Hepatocyte (in vitro differentiated cells): Measurements from ENCODE around the gene SLC39A10.

Experiments used
- CTCF ChIP-seq: fragments of 200-600 bp; sonication (generic); IDR thresholded peaks from 2 replicates; pipeline ENCODE4 v1.5.1; 2016; ENCODE audit warnings: antibody characterized with exemption, mild to moderate bottlenecking; ENCODE audit not compliant: poor library complexity
- EZH2 ChIP-seq: fragments of 200-600 bp; sonication (generic); IDR thresholded peaks from 2 replicates; pipeline ENCODE4 v1.6.1; 2016; ENCODE audit warnings: antibody characterized with exemption, mild to moderate bottlenecking, borderline replicate concordance
- EZH2phosphoT487 ChIP-seq: fragments of 200-600 bp; sonication (generic); IDR thresholded peaks from one replicate; pipeline ENCODE4 v1.6.1; 2018; ENCODE audit warnings: antibody characterized with exemption, mild to moderate bottlenecking, low read depth, moderate library complexity; ENCODE audit not compliant: unreplicated experiment, severe bottlenecking

GRCh38 chr2:195675783-195676427, 18.9 kb downstream of the SLC39A10 start:
- TF ChIP-seq CTCF (no peak), EZH2 (no peak), EZH2phosphoT487 (no peak)
